ENCODE measurements around the gene GRIA1.

Gene GRIA1

DNA sequence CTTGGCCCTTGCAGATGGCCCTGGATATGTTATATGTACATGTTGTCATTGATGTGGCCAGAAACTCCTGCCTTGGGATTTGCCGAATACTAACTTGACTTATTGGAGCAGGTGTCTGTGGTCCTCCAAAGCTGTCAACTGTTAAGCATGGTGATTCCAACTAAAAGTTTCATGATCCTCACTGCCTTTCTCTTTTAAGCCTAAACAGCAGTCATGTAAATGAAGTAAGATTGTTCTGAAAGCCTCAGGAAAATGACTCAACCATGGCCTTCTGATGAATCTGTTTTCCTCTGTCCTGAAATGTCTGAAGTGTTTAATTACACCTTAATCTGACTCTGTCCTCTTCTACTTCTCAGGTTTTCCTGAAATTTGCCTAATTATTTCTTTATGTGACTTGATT is 303.2 kb downstream of the GRIA1 start:
- H3K27me3 ChIP-seq (ENCODE audit: control insufficient read depth, insufficient read depth, low read length): no peaks in the 10 kb centered on the region
- H3K4me3 ChIP-seq (ENCODE audit: low read length): no peak overlapping the region
- H3K9me3 ChIP-seq (ENCODE audit: control insufficient read depth, insufficient read depth, low read length): no peaks in the 10 kb centered on the region
- H3K27ac ChIP-seq (ENCODE audit: low read length): no peak overlapping the region
- WGBS (ENCODE audit: insufficient coverage, insufficient read length): no CpG with 5 or more reads among the region's 1 CpG
- no peaks in the 10 kb centered on the region for H3K4me1 ChIP-seq (ENCODE audit: control insufficient read depth, insufficient read depth, low read length)
- no peak for DNase-seq (ENCODE audit: low read depth, low spot score)
- no peaks in the 10 kb centered on the region for H3K36me3 ChIP-seq (ENCODE audit: control insufficient read depth, insufficient read depth, low read length)

DNA sequence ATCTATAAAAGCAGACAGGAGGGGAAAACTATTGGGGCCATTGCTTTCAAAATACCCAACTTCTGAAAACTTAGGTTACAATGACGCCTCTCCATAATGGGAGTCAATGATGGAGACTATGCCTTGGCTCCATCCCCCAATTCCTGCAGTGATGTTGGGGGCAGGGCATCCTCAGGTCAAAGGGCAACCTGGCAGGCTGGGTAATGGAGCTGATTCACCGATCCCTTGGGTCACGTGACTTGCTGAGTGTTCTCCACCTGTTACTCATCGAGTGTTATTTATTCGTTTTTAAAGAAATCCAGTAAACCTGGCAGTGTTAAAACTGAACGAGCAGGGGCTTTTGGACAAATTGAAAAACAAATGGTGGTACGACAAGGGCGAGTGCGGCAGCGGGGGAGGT is 303.9 kb downstream of the GRIA1 start:
- Histone ChIP-seq H3K27me3 (ENCODE audit: control insufficient read depth, insufficient read depth, low read length) (no peaks in the 10 kb centered on the region), H3K36me3 (ENCODE audit: control insufficient read depth, insufficient read depth, low read length) (no peaks in the 10 kb centered on the region), H3K4me1 (ENCODE audit: control insufficient read depth, insufficient read depth, low read length) (no peaks in the 10 kb centered on the region), H3K4me3 (ENCODE audit: low read length) (no peak overlapping the region), H3K27ac (ENCODE audit: low read length) (no peak overlapping the region), H3K9me3 (ENCODE audit: control insufficient read depth, insufficient read depth, low read length) (no peaks in the 10 kb centered on the region)
- WGBS (ENCODE audit: insufficient coverage, insufficient read length): no CpG with 5 or more reads among the region's 10 CpGs
- DNase-seq (ENCODE audit: low read depth, low spot score): no peak

DNA sequence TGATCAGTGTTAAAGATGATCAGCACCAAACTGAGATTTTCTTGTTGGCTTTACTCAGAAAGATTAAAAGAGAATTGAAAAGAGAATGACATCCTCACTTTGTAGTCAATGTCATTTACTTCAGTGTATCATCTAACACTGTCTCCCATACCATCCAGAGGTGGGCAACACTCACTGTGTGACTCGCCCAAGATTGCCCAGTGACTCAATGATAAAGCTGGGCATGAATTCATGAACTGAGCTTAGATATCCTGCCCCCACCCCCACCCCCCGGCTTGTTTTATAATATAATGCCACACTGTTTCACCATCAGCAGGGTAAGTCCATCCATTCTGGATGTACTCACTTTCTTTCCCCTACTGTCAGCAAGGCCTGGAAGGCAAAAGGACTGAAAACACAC is 306.1 kb downstream of the GRIA1 start:
- Histone ChIP-seq H3K27ac (ENCODE audit: low read length) (no peak overlapping the region), H3K4me3 (ENCODE audit: low read length) (no peak overlapping the region), H3K4me1 (ENCODE audit: control insufficient read depth, insufficient read depth, low read length) (no peaks in the 10 kb centered on the region), H3K27me3 (ENCODE audit: control insufficient read depth, insufficient read depth, low read length) (no peaks in the 10 kb centered on the region), H3K36me3 (ENCODE audit: control insufficient read depth, insufficient read depth, low read length) (no peaks in the 10 kb centered on the region), H3K9me3 (ENCODE audit: control insufficient read depth, insufficient read depth, low read length) (no peaks in the 10 kb centered on the region)
- WGBS (ENCODE audit: insufficient coverage, insufficient read length): no CpG with 5 or more reads among the region's 2 CpGs
- no peak for DNase-seq (ENCODE audit: low read depth, low spot score)

DNA sequence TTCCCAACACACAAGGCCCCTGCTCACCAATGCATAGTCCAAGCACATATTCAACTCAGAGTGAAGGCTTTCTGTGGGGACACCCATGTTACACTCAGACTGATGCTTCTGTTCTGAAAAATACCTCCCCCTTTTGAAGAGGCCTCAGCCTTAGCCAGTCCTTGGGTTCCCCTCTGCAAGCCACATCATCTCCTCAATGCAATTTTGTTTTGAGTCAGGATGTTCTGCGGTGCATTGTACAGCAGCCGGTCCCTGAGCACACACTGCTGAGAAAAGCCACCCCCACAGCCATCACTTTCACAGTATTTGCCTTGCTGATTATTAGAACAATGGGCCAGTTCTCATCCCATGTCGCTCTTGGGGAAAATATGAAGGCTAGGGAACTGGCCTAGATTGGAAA is 307.0 kb downstream of the GRIA1 start:
- Histone ChIP-seq H3K4me1 (ENCODE audit: control insufficient read depth, insufficient read depth, low read length) (no peaks in the 10 kb centered on the region), H3K27me3 (ENCODE audit: control insufficient read depth, insufficient read depth, low read length) (no peaks in the 10 kb centered on the region), H3K9me3 (ENCODE audit: control insufficient read depth, insufficient read depth, low read length) (no peaks in the 10 kb centered on the region), H3K4me3 (ENCODE audit: low read length) (no peak overlapping the region), H3K27ac (ENCODE audit: low read length) (no peak overlapping the region), H3K36me3 (ENCODE audit: control insufficient read depth, insufficient read depth, low read length) (no peaks in the 10 kb centered on the region)
- WGBS (ENCODE audit: insufficient coverage, insufficient read length): no CpG with 5 or more reads among the region's 3 CpGs
- DNase-seq (ENCODE audit: low read depth, low spot score): no peak

DNA sequence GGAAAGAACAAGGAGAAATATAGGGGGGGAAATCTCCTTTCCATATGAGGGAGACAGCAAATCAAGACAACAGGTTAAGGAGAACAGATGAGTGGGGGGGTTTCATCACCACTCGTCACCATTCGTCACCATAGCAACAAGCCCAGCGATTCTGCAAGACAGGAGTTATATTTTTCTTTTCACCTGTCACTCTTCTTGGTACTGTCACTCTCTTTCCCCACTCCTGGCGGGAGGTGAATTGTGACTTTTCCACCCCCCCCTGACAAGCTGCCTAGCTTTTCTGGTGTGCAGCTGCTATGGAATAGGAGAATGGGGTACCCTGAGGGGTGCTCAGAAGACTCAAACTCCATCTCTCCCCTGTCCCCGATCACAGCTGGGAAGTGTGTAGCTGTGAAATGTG is 308.4 kb downstream of the GRIA1 start:
- Histone ChIP-seq H3K27ac (ENCODE audit: low read length) (no peak overlapping the region), H3K36me3 (ENCODE audit: control insufficient read depth, insufficient read depth, low read length) (no peaks in the 10 kb centered on the region), H3K9me3 (ENCODE audit: control insufficient read depth, insufficient read depth, low read length) (no peaks in the 10 kb centered on the region), H3K4me3 (ENCODE audit: low read length) (no peak overlapping the region), H3K4me1 (ENCODE audit: control insufficient read depth, insufficient read depth, low read length) (no peaks in the 10 kb centered on the region), H3K27me3 (ENCODE audit: control insufficient read depth, insufficient read depth, low read length) (no peaks in the 10 kb centered on the region)
- no CpG with 5 or more reads among the region's 5 CpGs for WGBS (ENCODE audit: insufficient coverage, insufficient read length)
- DNase-seq (ENCODE audit: low read depth, low spot score): no peak

DNA sequence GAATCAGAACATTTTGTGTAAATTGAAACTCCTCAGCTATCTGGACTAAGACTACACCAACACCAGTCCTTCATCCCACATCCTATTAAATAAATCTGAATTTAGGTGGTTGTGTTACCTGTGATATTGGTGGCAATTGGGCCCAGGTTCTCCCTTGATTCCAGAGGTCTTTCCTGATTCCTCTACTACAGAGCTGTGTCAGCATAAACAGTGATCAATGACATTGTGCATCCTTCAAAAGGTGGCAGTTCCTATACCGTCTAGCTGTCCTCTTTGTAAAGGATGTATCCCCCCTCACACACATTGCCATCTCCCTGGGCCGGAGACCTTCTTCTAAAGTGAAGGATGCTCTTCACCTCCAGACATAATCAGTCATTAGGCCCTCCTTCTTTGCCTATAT is 309.0 kb downstream of the GRIA1 start:
- WGBS (ENCODE audit: insufficient coverage, insufficient read length): no CpG with 5 or more reads among the region's 2 CpGs
- Histone ChIP-seq H3K4me1 (ENCODE audit: control insufficient read depth, insufficient read depth, low read length) (no peaks in the 10 kb centered on the region), H3K4me3 (ENCODE audit: low read length) (no peak overlapping the region), H3K36me3 (ENCODE audit: control insufficient read depth, insufficient read depth, low read length) (no peaks in the 10 kb centered on the region), H3K27ac (ENCODE audit: low read length) (no peak overlapping the region), H3K9me3 (ENCODE audit: control insufficient read depth, insufficient read depth, low read length) (no peaks in the 10 kb centered on the region), H3K27me3 (ENCODE audit: control insufficient read depth, insufficient read depth, low read length) (no peaks in the 10 kb centered on the region)
- DNase-seq (ENCODE audit: low read depth, low spot score): no peak

DNA sequence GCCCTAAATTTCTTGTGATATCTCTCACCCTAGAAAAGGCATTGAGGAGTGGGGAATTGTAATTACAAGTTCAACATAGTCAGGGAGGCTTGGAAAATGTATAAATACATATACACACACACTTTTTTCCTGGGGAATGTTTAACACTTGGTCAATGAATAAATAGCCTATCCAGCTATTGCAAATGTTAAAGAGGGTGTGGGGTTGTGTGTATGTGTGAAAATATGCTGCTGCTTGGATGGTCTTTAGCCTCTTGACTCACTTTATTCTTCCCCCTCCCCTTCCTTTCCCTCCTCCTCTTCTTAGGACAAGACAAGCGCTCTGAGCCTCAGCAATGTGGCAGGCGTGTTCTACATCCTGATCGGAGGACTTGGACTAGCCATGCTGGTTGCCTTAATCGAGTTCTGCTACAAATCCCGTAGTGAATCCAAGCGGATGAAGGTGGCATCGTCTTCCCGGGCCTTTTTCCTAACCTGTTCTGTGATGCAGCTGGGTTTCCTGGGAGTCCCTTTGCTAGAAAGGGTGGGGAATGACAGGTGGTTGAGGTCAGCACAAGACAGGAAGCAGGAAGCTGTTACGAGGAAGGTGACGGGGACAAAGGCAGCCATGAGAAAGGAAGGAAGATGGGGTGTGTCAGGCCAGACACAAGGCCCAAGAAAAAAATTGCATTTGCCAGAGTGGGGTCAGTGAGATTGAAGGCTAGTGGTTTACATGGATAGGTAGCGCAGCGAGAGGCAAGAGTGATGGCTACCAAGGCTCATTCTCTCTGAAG is 311.8 kb downstream of the GRIA1 start:
- DNase-seq (ENCODE audit: low read depth, low spot score): no peak
- H3K4me1 ChIP-seq (ENCODE audit: control insufficient read depth, insufficient read depth, low read length): no peaks in the 10 kb centered on the region
- no peaks in the 10 kb centered on the region for H3K9me3 ChIP-seq (ENCODE audit: control insufficient read depth, insufficient read depth, low read length)
- no peak overlapping the region for H3K4me3 ChIP-seq (ENCODE audit: low read length)
- no peaks in the 10 kb centered on the region for H3K27me3 ChIP-seq (ENCODE audit: control insufficient read depth, insufficient read depth, low read length)
- WGBS (ENCODE audit: insufficient coverage, insufficient read length): no CpG with 5 or more reads among the region's 12 CpGs
- H3K36me3 ChIP-seq (ENCODE audit: control insufficient read depth, insufficient read depth, low read length): no peaks in the 10 kb centered on the region
- no peak overlapping the region for H3K27ac ChIP-seq (ENCODE audit: low read length)

DNA sequence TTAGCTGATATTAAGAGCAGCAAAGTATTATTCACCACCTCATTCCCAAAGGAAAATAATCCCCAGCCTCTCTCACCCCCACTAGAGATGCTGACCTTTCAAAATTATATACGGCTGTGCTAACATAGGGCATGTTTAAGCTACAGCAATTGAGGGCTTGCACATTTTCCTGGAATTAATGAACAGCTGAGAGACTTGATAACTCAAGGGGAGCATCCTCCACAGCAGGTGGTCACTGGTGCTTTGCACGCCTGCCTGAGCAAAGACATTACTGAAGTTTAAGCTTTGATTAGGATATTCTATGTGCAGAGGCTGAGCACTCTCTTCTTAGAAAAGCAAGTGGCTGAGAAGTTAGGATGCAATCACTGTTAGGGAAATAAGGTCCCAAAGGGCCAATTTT is 317.3 kb downstream of the GRIA1 start:
- no peaks in the 10 kb centered on the region for H3K4me1 ChIP-seq (ENCODE audit: control insufficient read depth, insufficient read depth, low read length)
- no peak for DNase-seq (ENCODE audit: low read depth, low spot score)
- no peak overlapping the region for H3K27ac ChIP-seq (ENCODE audit: low read length)
- WGBS (ENCODE audit: insufficient coverage, insufficient read length): no CpG with 5 or more reads among the region's 2 CpGs
- no peak overlapping the region for H3K4me3 ChIP-seq (ENCODE audit: low read length)
- H3K9me3 ChIP-seq (ENCODE audit: control insufficient read depth, insufficient read depth, low read length): no peaks in the 10 kb centered on the region
- no peaks in the 10 kb centered on the region for H3K36me3 ChIP-seq (ENCODE audit: control insufficient read depth, insufficient read depth, low read length)
- no peaks in the 10 kb centered on the region for H3K27me3 ChIP-seq (ENCODE audit: control insufficient read depth, insufficient read depth, low read length)

DNA sequence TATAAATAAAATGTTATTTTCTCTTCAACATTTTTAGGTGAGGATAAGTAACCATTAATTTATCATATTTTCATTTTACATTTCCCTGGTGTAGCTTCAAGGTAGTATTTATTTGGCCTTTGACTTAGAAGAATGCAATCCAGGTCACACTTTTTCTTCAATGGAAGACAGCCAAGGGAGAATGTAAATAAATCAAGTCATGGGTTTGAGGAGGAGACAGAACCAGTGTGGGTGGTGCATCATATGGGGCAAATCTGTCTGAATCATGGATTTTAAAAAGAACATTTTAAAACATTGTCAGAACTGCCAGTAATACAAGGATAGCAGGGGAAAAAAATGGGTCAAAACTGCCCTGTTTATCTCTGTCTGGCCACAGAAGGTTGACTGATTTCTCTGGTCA is 318.7 kb downstream of the GRIA1 start:
- Histone ChIP-seq H3K36me3 (ENCODE audit: control insufficient read depth, insufficient read depth, low read length) (no peaks in the 10 kb centered on the region), H3K4me1 (ENCODE audit: control insufficient read depth, insufficient read depth, low read length) (no peaks in the 10 kb centered on the region), H3K9me3 (ENCODE audit: control insufficient read depth, insufficient read depth, low read length) (no peaks in the 10 kb centered on the region), H3K4me3 (ENCODE audit: low read length) (no peak overlapping the region), H3K27ac (ENCODE audit: low read length) (no peak overlapping the region), H3K27me3 (ENCODE audit: control insufficient read depth, insufficient read depth, low read length) (no peaks in the 10 kb centered on the region)
- DNase-seq (ENCODE audit: low read depth, low spot score): no peak

DNA sequence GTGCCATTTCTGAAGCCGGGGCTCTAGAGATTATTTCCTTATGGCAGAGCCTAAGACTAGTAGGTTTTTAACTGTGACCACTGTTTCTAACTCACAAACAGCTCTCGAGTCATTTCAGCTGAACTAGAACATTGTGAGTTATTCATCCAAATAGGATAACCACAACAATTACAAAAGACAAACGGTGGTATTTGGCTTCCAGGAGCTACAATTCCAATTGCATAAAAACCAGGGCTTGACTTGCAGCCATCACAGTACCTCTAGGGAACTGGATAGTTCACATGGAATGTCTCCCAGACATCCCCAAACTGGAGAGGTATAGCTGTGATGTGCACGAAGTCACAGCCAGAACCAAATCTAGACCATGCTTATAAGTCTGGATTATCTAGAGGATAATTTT is 323.4 kb downstream of the GRIA1 start:
- no peaks in the 10 kb centered on the region for H3K9me3 ChIP-seq (ENCODE audit: control insufficient read depth, insufficient read depth, low read length)
- H3K4me1 ChIP-seq (ENCODE audit: control insufficient read depth, insufficient read depth, low read length): no peaks in the 10 kb centered on the region
- H3K27ac ChIP-seq (ENCODE audit: low read length): no peak overlapping the region
- H3K36me3 ChIP-seq (ENCODE audit: control insufficient read depth, insufficient read depth, low read length): no peaks in the 10 kb centered on the region
- WGBS (ENCODE audit: insufficient coverage, insufficient read length): no CpG with 5 or more reads among the region's 4 CpGs
- no peaks in the 10 kb centered on the region for H3K27me3 ChIP-seq (ENCODE audit: control insufficient read depth, insufficient read depth, low read length)
- no peak overlapping the region for H3K4me3 ChIP-seq (ENCODE audit: low read length)
- no peak for DNase-seq (ENCODE audit: low read depth, low spot score)

DNA sequence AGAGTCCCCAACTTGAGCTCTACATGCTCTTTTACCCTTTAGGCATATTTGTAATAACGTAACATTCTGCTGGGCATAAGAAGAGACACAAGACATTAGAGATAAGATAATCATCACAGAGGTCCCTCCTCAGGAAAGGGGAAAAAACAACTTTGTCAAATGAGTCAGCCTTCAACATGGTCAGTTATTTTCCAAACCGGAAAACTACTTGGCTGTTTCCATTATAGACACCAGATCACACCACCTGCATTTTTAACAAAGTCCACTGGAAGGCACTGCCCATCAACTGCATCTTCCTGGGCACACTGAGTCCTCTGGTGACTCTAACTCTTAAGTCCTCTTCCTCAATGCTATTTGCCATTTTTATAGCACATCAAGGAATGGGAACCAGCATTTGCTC is 326.4 kb downstream of the GRIA1 start:
- H3K4me1 ChIP-seq (ENCODE audit: control insufficient read depth, insufficient read depth, low read length): no peaks in the 10 kb centered on the region
- no peaks in the 10 kb centered on the region for H3K9me3 ChIP-seq (ENCODE audit: control insufficient read depth, insufficient read depth, low read length)
- no CpG with 5 or more reads among the region's 2 CpGs for WGBS (ENCODE audit: insufficient coverage, insufficient read length)
- no peaks in the 10 kb centered on the region for H3K27me3 ChIP-seq (ENCODE audit: control insufficient read depth, insufficient read depth, low read length)
- DNase-seq (ENCODE audit: low read depth, low spot score): no peak
- no peaks in the 10 kb centered on the region for H3K36me3 ChIP-seq (ENCODE audit: control insufficient read depth, insufficient read depth, low read length)
- no peak overlapping the region for H3K4me3 ChIP-seq (ENCODE audit: low read length)
- no peak overlapping the region for H3K27ac ChIP-seq (ENCODE audit: low read length)

All from iPS DF 6.9 (cell line).